ENCODE data around the gene KLHL7.
"Not testable (repeated sequence)": the region's sequence is repeated elsewhere in the genome, so short reads cannot be mapped to it uniquely, and the experiment has no call there.

Gene KLHL7

GRCh38 chr7:23183279-23184012 lies 77.9 kb downstream of the KLHL7 start:
- DNase-seq: peak; percentile 13

- no peak for DNase-seq
These were observed 78.7 kb downstream of the KLHL7 start for GRCh38 chr7:23184291-23184690.

GRCh38 chr7:23184709-23185359 lies 79.2 kb downstream of the KLHL7 start:
- DNase-seq: peak; percentile 42

- no peak for DNase-seq
These were observed 80.4 kb downstream of the KLHL7 start for GRCh38 chr7:23185980-23186379.

- no peak for DNase-seq
These were observed 85.4 kb downstream of the KLHL7 start for GRCh38 chr7:23191022-23191421.

- not testable (repeated sequence) for DNase-seq
These were observed 88.2 kb downstream of the KLHL7 start for GRCh38 chr7:23193650-23194227.

GRCh38 chr7:23196306-23196705 lies 90.7 kb downstream of the KLHL7 start:
- DNase-seq: no peak

- DNase-seq: not testable (repeated sequence)
These were observed 92.2 kb downstream of the KLHL7 start for GRCh38 chr7:23197745-23198144.

- no peak for DNase-seq
These were observed 94.7 kb downstream of the KLHL7 start for GRCh38 chr7:23200331-23200730.

GRCh38 chr7:23204241-23204640 lies 98.7 kb downstream of the KLHL7 start:
- DNase-seq: no peak

- no peak for DNase-seq
These were observed 100.0 kb downstream of the KLHL7 start for GRCh38 chr7:23205577-23205908.

GRCh38 chr7:23205909-23206767 lies 100.6 kb downstream of the KLHL7 start:
- no peak for DNase-seq

- no peak for DNase-seq
These were observed 101.4 kb downstream of the KLHL7 start for GRCh38 chr7:23207021-23207420.

GRCh38 chr7:23207884-23208283 lies 102.3 kb downstream of the KLHL7 start:
- DNase-seq: no peak

GRCh38 chr7:23208316-23208715 lies 102.7 kb downstream of the KLHL7 start:
- no peak for DNase-seq

- no peak for DNase-seq
These were observed 104.9 kb downstream of the KLHL7 start for GRCh38 chr7:23210506-23210905.

GRCh38 chr7:23211589-23211988 lies 106.0 kb downstream of the KLHL7 start:
- DNase-seq: no peak

GRCh38 chr7:23212395-23212794 lies 106.8 kb downstream of the KLHL7 start:
- no peak for DNase-seq

- no peak for DNase-seq
These were observed 107.3 kb downstream of the KLHL7 start for GRCh38 chr7:23212841-23213240.

GRCh38 chr7:23213755-23214154 lies 108.2 kb downstream of the KLHL7 start:
- no peak for DNase-seq

- no peak for DNase-seq
These were observed 108.8 kb downstream of the KLHL7 start for GRCh38 chr7:23214423-23214822.

GRCh38 chr7:23214938-23215337 lies 109.4 kb downstream of the KLHL7 start:
- DNase-seq: no peak

GRCh38 chr7:23216021-23216420 lies 110.4 kb downstream of the KLHL7 start:
- DNase-seq: no peak
